MM.1S (cell line): ENCODE results near the gene LRRC28.

Source experiments
- DNase-seq: peaks from one replicate; pipeline ENCODE4 v3.0.0-alpha.2; 2015
- H2AFZ ChIP-seq: fragments of 300-600 bp; sonication (generic); 2 replicates; pipeline ENCODE4 v1.6.0; 2016; ENCODE audit warnings: antibody characterized with exemption, low read length
- H3F3A ChIP-seq: fragments of 300-600 bp; sonication (generic); 2 replicates; pipeline ENCODE4 v1.6.1; 2016; ENCODE audit warnings: mild to moderate bottlenecking, antibody characterized with exemption, low read length, moderate library complexity, mixed read lengths; ENCODE audit not compliant: insufficient read depth
- H3K27ac ChIP-seq: fragments of 300-600 bp; sonication (generic); 2 replicates; pipeline ENCODE4 v1.5.1; 2016; ENCODE audit warnings: mild to moderate bottlenecking, low read length
- H3K27me3 ChIP-seq: fragments of 300-600 bp; sonication (generic); replicated peaks from 2 replicates; pipeline ENCODE4 v1.6.0; 2016; ENCODE audit warnings: low read length; ENCODE audit not compliant: insufficient read depth
- H3K36me3 ChIP-seq: fragments of 300-600 bp; sonication (generic); replicated peaks from 2 replicates; pipeline ENCODE4 v1.6.1; 2016; ENCODE audit warnings: mild to moderate bottlenecking, low read length, mixed read lengths; ENCODE audit not compliant: insufficient read depth
- H3K4me1 ChIP-seq: fragments of 300-600 bp; sonication (generic); 2 replicates; pipeline ENCODE4 v1.6.1; 2016; ENCODE audit warnings: low read length, mixed read lengths
- H3K4me2 ChIP-seq: fragments of 300-600 bp; sonication (generic); 2 replicates; pipeline ENCODE4 v1.6.0; 2016; ENCODE audit warnings: low read depth, low read length
- H3K4me3 ChIP-seq: fragments of 300-600 bp; sonication (generic); 2 replicates; pipeline ENCODE4 v1.5.1; 2016; ENCODE audit warnings: low read length, mixed read lengths
- H3K79me2 ChIP-seq: fragments of 300-600 bp; sonication (generic); 2 replicates; pipeline ENCODE4 v1.6.1; 2016; ENCODE audit warnings: mixed run types, low read length, mixed read lengths
- H3K9ac ChIP-seq: fragments of 300-600 bp; sonication (generic); 2 replicates; pipeline ENCODE4 v1.6.1; 2016; ENCODE audit warnings: low read length, mixed read lengths
- H3K9me2 ChIP-seq: fragments of 300-600 bp; sonication (generic); replicated peaks from 2 replicates; pipeline ENCODE4 v1.6.1; 2016; ENCODE audit warnings: mild to moderate bottlenecking, low read length, mixed read lengths; ENCODE audit not compliant: insufficient read depth
- H3K9me3 ChIP-seq: fragments of 300-600 bp; sonication (generic); replicated peaks from 2 replicates; pipeline ENCODE4 v1.6.1; 2016; ENCODE audit warnings: mild to moderate bottlenecking, low read length, mixed read lengths; ENCODE audit not compliant: insufficient read depth
- H4K20me1 ChIP-seq: fragments of 300-600 bp; sonication (generic); 2 replicates; pipeline ENCODE4 v1.6.1; 2016; ENCODE audit warnings: mild to moderate bottlenecking, low read length, moderate library complexity, mixed read lengths; ENCODE audit not compliant: insufficient read depth
- CTCF ChIP-seq: fragments of 300-600 bp; sonication (generic); IDR thresholded peaks from 2 replicates; pipeline ENCODE4 v1.5.1; 2016; ENCODE audit warnings: antibody characterized with exemption, low read length, mixed read lengths
- EZH2 ChIP-seq: fragments of 300-600 bp; sonication (generic); optimal IDR thresholded peaks from 2 replicates; pipeline ENCODE3; 2017; ENCODE audit warnings: low read depth, mild to moderate bottlenecking, antibody characterized with exemption, low read length, mixed read lengths
- EZH2phosphoT487 ChIP-seq: fragments of 300-600 bp; sonication (generic); IDR thresholded peaks from 2 replicates; pipeline ENCODE4 v1.6.1; 2018; ENCODE audit warnings: antibody characterized with exemption, low read length

The LRRC28 gene

GRCh38 chr15:99343208-99343607 is 91.9 kb downstream of the LRRC28 start:
- Histone ChIP-seq H4K20me1 (no peaks in the 10 kb centered on the region), H3K4me3 (no peak overlapping the region), H3K4me1 (no peaks in the 10 kb centered on the region), H3F3A (no peaks in the 10 kb centered on the region), H3K4me2 (no peak overlapping the region), H3K36me3 (no peaks in the 10 kb centered on the region), H3K9me3 (no peaks in the 10 kb centered on the region), H3K27me3 (no peaks in the 10 kb centered on the region), H2AFZ (no peak overlapping the region), H3K9me2 (no peaks in the 10 kb centered on the region), H3K79me2 (no peaks in the 10 kb centered on the region), H3K27ac (no peak overlapping the region), H3K9ac (no peak overlapping the region)
- TF ChIP-seq EZH2, result no peak
- TF ChIP-seq CTCF, result no peak
- no peak for TF ChIP-seq EZH2phosphoT487
- DNase-seq, result no peak

- Histone ChIP-seq H4K20me1 (no peaks in the 10 kb centered on the region), H3K4me3 (no peak overlapping the region), H3K36me3 (no peaks in the 10 kb centered on the region), H3K27me3 (no peaks in the 10 kb centered on the region), H3K79me2 (no peaks in the 10 kb centered on the region), H3F3A (no peaks in the 10 kb centered on the region), H3K4me2 (no peak overlapping the region), H2AFZ (no peak overlapping the region), H3K9ac (no peak overlapping the region), H3K27ac (no peak overlapping the region), H3K4me1 (no peaks in the 10 kb centered on the region), H3K9me2 (no peaks in the 10 kb centered on the region), H3K9me3 (no peaks in the 10 kb centered on the region)
- DNase-seq, result no peak
- TF ChIP-seq EZH2, result no peak
- 0 out of 2 replicates have a peak, but pooled peaks have one; percentile 5 for TF ChIP-seq CTCF
- TF ChIP-seq EZH2phosphoT487, result no peak
Observed at GRCh38 chr15:99343881-99344551, 92.7 kb downstream of the LRRC28 start.

- Histone ChIP-seq H4K20me1 (no peaks in the 10 kb centered on the region), H2AFZ (no peak overlapping the region), H3K27me3 (no peaks in the 10 kb centered on the region), H3K27ac (no peak overlapping the region), H3K36me3 (no peaks in the 10 kb centered on the region), H3F3A (no peaks in the 10 kb centered on the region), H3K9ac (no peak overlapping the region), H3K9me2 (no peaks in the 10 kb centered on the region), H3K79me2 (no peaks in the 10 kb centered on the region), H3K4me1 (no peaks in the 10 kb centered on the region), H3K4me2 (no peak overlapping the region), H3K4me3 (no peak overlapping the region), H3K9me3 (no peaks in the 10 kb centered on the region)
- TF ChIP-seq CTCF (no peak), EZH2phosphoT487 (no peak), EZH2 (no peak)
- no peak for DNase-seq
Observed at GRCh38 chr15:99344639-99345038, 93.4 kb downstream of the LRRC28 start.
